ENCODE data around the gene CFAP97D2.

The CFAP97D2 gene

DNA sequence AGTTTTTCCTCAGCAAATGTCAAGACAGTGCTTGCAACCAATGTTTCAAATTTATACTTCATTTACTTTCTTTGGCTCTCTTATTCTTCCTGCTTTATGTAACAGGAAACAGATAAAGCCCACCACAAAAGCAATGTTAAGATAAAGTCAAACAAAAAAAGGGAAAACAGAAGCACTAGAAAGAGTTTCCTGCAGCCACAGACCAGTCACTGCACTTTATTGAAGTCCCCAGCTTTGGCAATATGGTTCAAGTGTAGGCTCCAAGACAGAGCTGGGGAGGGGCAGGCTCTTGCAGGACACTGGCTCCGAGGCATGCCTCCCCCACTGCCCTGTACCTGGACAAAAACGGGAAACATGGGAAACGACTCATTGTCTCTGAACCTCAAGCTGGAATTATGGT lies 40.3 kb downstream of the CFAP97D2 start:
- Mint-ChIP-seq H3K27me3 (no peaks in the 10 kb centered on the region), H3K9me3 (no peaks in the 10 kb centered on the region), H3K4me1 (peaks cover 8% of the 10 kb centered on the region), H3K4me3 (no peak overlapping the region), H3K27ac (no peak overlapping the region), H3K36me3 (no peaks in the 10 kb centered on the region)
- DNase-seq (ENCODE audit: low spot score in 2 of 2): no peak
- ATAC-seq (ENCODE audit: low read depth): no peak

DNA sequence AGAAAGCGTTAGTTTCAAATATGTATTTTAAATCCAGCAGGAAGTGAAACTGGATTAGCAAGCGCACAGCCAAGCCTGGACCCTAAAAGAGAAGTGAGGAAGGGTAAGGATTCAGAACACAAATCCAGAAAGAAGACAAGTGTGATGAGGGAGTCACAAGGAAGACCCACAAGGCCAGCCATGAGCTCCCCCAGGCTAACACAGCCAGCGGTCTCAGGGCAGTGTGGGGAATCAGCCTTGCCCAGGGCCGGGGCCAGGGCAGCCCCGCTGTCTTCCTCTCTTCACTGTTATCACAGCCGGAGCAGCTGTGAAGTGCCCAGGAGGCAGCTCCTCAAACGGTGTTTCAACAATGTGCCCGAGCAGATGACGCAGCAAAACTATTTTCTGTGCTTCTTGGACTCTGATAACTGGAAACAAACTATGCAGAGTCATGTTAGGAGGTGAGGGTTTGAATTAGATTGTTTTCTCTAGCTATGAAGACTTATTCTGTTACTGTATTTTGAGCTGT lies 43.5 kb downstream of the CFAP97D2 start:
- DNase-seq (ENCODE audit: low spot score in 2 of 2) (no peak), ATAC-seq (ENCODE audit: low read depth) (peak; percentile 55)
- Mint-ChIP-seq H3K27me3 (peaks cover 2% of the 10 kb centered on the region), H3K27ac (peak overlapping the region; percentile 31), H3K4me3 (peak overlapping the region; percentile 9), H3K4me1 (peaks cover 14% of the 10 kb centered on the region), H3K9me3 (no peaks in the 10 kb centered on the region), H3K36me3 (no peaks in the 10 kb centered on the region)

DNA sequence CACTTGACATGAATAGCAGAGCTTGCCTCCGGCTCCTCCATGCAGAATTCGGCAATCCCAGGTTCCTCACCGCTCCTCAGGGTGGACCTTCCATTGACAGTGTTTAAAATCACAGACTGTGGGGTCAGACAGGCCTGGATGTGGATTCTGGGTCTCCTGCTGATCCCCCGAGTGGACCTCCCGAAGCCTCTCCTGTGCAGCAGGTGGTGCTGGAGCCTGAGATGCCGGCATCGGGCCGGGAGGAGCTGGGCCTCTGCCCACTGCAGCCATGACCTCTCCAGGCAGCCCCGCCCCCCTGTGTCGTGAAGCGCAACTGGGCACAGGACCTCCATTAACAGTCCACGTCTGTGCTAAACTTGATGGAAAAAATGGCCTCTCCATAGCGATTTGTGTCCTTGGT lies 45.1 kb downstream of the CFAP97D2 start:
- peaks cover 6% of the 10 kb centered on the region for H3K27me3 Mint-ChIP-seq
- H3K27ac Mint-ChIP-seq: no peak overlapping the region
- H3K9me3 Mint-ChIP-seq: no peaks in the 10 kb centered on the region
- no peak for ATAC-seq (ENCODE audit: low read depth)
- H3K36me3 Mint-ChIP-seq: no peaks in the 10 kb centered on the region
- no peak overlapping the region for H3K4me3 Mint-ChIP-seq
- DNase-seq (ENCODE audit: low spot score in 2 of 2): no peak
- peaks cover 14% of the 10 kb centered on the region for H3K4me1 Mint-ChIP-seq

DNA sequence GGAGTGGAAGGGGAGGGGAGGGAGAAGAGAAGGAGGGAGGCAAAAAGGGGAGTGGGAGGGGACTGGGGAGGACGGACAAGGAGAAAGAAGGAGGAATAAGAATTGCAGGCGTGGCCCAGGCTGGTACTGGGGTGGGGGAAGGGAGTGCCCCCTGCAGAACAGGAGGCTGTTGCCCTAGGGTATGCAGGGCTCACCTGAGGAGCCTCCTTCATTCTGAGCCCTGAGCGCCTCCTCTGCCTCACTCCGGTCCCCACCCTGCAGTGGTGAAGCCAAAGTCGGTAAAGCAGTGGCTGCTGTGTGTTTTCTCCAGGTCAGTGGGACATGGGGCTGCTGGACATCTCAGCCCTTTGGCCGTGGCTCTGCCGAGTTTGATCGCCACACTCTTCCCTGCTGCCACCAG lies 46.6 kb downstream of the CFAP97D2 start:
- no peak for ATAC-seq (ENCODE audit: low read depth)
- no peaks in the 10 kb centered on the region for H3K9me3 Mint-ChIP-seq

DNA sequence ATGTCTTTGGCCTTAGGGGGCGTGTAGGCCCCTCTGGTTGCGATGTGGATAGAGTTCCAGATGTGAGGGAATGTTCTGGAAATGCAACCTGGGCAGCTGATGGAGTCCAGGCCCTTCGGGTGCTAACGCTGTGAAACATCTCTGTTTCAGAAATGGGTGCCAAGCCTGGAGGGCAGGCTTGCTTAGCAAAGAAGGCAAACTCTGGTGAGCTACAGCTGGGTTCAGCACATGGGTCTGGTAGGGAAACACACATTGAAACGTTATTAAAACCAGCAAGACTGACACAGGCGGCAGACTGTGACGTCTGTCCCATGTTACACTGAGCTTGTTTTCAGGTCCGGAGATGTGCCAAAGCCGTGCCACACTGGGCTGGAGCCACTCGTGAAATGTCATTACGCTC lies 47.0 kb downstream of the CFAP97D2 start:
- no peaks in the 10 kb centered on the region for H3K36me3 Mint-ChIP-seq
- peaks cover 11% of the 10 kb centered on the region for H3K27me3 Mint-ChIP-seq
- no peak for DNase-seq (ENCODE audit: low spot score in 2 of 2)
- no peak overlapping the region for H3K27ac Mint-ChIP-seq
- H3K9me3 Mint-ChIP-seq: no peaks in the 10 kb centered on the region
- H3K4me1 Mint-ChIP-seq: peaks cover 14% of the 10 kb centered on the region
- no peak for ATAC-seq (ENCODE audit: low read depth)
- H3K4me3 Mint-ChIP-seq: no peak overlapping the region

More for the DNA sequence above, 46.6 kb downstream of the CFAP97D2 start:
- Mint-ChIP-seq H3K27ac (no peak overlapping the region), H3K4me3 (no peak overlapping the region), H3K27me3 (peaks cover 9% of the 10 kb centered on the region), H3K4me1 (peaks cover 14% of the 10 kb centered on the region), H3K36me3 (no peaks in the 10 kb centered on the region)
- DNase-seq (ENCODE audit: low spot score in 2 of 2): no peak

DNA sequence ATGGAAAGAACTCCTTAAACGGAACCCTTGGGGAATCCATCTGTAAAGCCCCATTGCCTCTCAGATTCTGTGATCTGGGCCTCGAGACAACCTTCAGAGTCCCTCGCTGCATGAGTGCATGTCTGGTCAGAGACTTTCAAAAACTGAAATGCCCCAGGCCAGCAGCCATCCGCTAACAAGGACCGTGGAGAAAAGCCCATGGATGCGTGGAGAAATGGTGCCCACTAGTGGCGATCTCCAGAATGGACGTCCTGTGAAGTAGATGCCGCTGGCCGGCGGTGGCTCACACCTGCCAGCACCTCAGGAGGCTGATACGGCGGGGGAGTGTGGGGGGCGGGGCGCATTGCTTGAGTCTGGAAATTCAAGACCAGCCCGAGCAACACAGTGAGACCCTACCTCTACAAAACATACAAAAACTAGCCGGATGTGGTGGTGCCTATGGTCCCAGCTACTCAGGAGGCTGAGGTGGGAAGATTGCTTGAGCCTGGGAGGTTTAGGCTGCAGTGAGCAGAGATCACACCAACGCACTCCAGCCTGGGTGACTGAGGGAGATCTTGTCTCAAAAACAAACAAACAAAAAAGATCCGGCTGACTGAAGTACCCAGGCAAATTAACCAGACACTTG lies 47.8 kb downstream of the CFAP97D2 start:
- no peak overlapping the region for H3K27ac Mint-ChIP-seq
- no peak overlapping the region for H3K4me3 Mint-ChIP-seq
- peaks cover 14% of the 10 kb centered on the region for H3K4me1 Mint-ChIP-seq
- peak; percentile 88 for ATAC-seq (ENCODE audit: low read depth)
- DNase-seq (ENCODE audit: low spot score in 2 of 2): peak; percentile 78 to 85
- H3K9me3 Mint-ChIP-seq: no peaks in the 10 kb centered on the region
- H3K27me3 Mint-ChIP-seq: peaks cover 11% of the 10 kb centered on the region
- no peaks in the 10 kb centered on the region for H3K36me3 Mint-ChIP-seq

DNA sequence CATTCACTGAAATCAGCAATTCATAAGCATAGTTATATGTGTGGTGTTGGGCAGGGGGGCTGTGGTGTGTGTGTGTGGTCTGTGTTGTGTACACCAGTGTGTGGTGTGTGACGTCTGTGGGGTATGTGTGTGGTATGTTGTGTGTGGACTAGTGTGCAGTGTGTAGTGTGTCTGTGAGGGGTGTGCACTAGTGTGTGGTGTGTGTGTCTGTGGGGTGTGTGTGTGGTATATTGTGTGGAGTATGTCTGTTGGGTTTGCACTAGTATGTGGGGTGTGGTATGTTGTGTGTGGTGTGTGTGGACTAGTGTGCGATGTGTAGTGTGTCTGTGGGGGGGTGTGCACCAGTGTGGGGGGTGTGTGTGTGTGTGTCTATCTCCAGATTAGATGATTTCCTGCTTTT lies 48.5 kb downstream of the CFAP97D2 start:
- Mint-ChIP-seq H3K4me1 (peaks cover 8% of the 10 kb centered on the region), H3K27ac (no peak overlapping the region), H3K4me3 (no peak overlapping the region), H3K27me3 (peaks cover 11% of the 10 kb centered on the region), H3K9me3 (no peaks in the 10 kb centered on the region), H3K36me3 (no peaks in the 10 kb centered on the region)
- ATAC-seq (ENCODE audit: low read depth): no peak
- no peak for DNase-seq (ENCODE audit: low spot score in 2 of 2)

DNA sequence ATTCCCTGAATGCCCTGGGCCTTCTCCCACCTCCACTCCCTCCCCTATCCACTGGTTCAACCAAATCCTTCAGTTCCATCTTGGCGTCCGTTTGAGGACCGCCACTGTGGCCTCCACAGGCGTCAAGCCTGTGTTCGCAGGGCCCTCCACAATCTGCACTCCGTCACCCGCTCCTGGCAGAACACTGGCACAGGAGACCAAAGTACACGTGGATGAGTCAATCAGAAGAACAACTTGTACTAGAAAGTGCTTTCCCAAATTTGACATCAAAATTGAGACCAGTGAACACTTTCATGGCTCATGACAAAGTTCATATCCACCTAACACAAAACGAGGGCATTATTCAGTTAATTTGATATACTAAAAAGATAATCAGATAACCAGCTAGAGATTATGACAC lies 49.1 kb downstream of the CFAP97D2 start:
- DNase-seq (ENCODE audit: low spot score in 2 of 2) (no peak), ATAC-seq (ENCODE audit: low read depth) (no peak)
- Mint-ChIP-seq H3K36me3 (no peaks in the 10 kb centered on the region), H3K27me3 (peaks cover 11% of the 10 kb centered on the region), H3K4me3 (no peak overlapping the region), H3K4me1 (peaks cover 6% of the 10 kb centered on the region), H3K27ac (no peak overlapping the region), H3K9me3 (no peaks in the 10 kb centered on the region)

DNA sequence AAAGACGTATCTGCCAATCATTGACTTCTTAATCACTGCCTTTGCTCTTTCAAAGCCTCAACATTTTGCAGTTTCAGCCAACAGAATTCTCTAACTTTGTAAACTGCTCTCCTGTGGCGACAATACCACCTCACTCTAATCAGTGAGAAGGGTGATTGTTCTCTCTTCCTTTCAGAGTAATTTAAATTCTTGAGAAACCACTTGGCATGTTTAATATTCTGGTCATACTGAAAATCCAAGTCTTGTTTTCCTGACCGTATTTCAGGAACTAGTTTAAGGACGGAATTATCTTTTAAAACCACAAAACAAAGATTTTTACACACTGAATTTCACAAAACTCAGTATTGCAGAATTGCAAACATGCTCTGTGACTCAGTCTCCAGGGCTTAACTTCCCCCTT lies 50.4 kb downstream of the CFAP97D2 start:
- Mint-ChIP-seq H3K4me1 (peaks cover 6% of the 10 kb centered on the region), H3K36me3 (no peaks in the 10 kb centered on the region), H3K27me3 (peaks cover 11% of the 10 kb centered on the region), H3K9me3 (no peaks in the 10 kb centered on the region), H3K4me3 (no peak overlapping the region), H3K27ac (no peak overlapping the region)
- DNase-seq (ENCODE audit: low spot score in 2 of 2): no peak
- no peak for ATAC-seq (ENCODE audit: low read depth)

DNA sequence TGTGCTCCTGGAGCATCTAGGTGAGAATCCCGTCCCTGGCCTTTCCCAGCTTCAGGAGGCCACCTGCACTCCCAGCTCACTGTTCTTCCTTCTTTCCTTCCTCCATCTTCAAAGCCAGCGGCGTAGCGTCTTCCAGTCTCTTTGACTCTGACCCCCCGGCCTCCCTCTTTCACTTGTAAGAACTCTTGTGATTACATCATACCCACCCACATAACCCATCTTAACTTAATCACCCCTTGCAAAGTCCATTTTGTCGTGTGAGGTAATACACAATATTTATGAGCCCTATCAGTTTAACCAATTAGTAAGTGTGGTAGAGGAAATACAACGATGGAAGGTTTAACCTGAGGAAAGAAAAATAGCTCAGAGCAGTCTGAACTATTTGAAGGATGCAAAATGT lies 51.1 kb downstream of the CFAP97D2 start:
- Mint-ChIP-seq H3K36me3 (no peaks in the 10 kb centered on the region), H3K27ac (no peak overlapping the region), H3K9me3 (no peaks in the 10 kb centered on the region), H3K4me3 (no peak overlapping the region), H3K27me3 (peaks cover 11% of the 10 kb centered on the region), H3K4me1 (peaks cover 4% of the 10 kb centered on the region)
- DNase-seq (ENCODE audit: low spot score in 2 of 2): no peak
- ATAC-seq (ENCODE audit: low read depth): no peak

DNA sequence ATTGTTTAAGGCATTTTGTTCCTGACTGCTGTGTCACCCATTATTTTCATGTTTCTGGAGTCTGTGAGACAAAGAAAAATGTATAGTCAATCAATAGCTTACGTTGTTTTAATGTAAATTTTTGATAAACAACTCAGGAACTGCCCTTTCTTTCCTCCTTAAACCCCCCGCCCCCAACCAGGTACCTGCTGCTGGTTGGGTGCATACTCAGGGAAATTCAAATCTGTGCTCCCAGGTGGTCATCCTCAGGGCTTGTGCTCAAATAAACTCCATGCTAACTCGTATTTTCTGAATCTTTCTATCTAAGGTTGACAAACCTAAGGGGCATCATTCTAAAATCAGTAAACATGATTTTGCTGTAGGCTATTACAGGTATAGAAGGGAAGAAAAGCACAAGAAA lies 51.5 kb downstream of the CFAP97D2 start:
- no peaks in the 10 kb centered on the region for H3K36me3 Mint-ChIP-seq
- peaks cover 11% of the 10 kb centered on the region for H3K27me3 Mint-ChIP-seq
- no peaks in the 10 kb centered on the region for H3K9me3 Mint-ChIP-seq
- no peak for ATAC-seq (ENCODE audit: low read depth)
- H3K4me1 Mint-ChIP-seq: peaks cover 7% of the 10 kb centered on the region
- H3K27ac Mint-ChIP-seq: no peak overlapping the region
- H3K4me3 Mint-ChIP-seq: no peak overlapping the region
- DNase-seq (ENCODE audit: low spot score in 2 of 2): no peak

DNA sequence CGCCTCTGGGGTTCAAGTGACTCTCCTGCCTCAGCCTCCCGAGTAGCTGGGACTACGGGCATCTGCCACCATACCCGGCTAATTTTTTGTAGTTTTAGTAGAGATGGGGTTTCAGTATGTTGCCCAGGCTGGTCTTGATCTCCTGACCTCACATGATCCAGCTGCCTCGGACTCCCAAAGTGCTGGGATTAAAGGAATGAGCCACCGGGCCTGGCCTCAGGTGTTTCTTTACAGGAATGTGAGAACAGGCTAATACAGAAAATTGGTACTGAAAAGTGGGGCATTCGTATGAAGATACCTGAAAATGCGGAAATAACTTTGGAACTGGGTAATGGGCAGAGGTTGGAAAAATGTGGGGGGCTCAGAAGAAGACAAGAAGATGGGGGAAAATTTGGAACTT lies 52.8 kb downstream of the CFAP97D2 start:
- Mint-ChIP-seq H3K27me3 (peaks cover 11% of the 10 kb centered on the region), H3K36me3 (no peaks in the 10 kb centered on the region), H3K9me3 (no peaks in the 10 kb centered on the region), H3K27ac (no peak overlapping the region), H3K4me1 (peaks cover 8% of the 10 kb centered on the region), H3K4me3 (no peak overlapping the region)
- ATAC-seq (ENCODE audit: low read depth) (no peak), DNase-seq (ENCODE audit: low spot score in 2 of 2) (no peak)

DNA sequence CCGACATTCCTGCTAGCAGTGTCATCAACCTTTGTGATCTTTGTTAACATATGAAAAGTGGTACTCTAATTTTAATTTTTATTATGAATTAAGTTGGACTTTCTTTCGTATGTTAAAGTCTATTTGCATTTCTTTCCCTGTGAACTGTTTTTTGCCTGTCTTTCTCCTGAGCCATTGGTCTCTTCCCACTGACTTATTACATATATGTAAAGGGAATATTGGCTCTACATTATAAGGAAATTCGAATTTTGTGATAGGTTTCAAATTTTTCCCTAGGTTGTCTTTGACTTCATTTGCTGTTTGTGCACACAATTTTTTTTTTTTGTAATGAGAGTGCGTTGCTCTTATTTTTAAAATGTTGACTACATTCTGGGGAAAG lies 55.2 kb downstream of the CFAP97D2 start:
- H3K27ac Mint-ChIP-seq: peak overlapping the region; percentile 70
- H3K27me3 Mint-ChIP-seq: peaks cover 5% of the 10 kb centered on the region
- ATAC-seq (ENCODE audit: low read depth): no peak
- H3K36me3 Mint-ChIP-seq: peaks cover 11% of the 10 kb centered on the region
- H3K9me3 Mint-ChIP-seq: no peaks in the 10 kb centered on the region
- H3K4me3 Mint-ChIP-seq: peak overlapping the region; percentile 85
- no peak for DNase-seq (ENCODE audit: low spot score in 2 of 2)
- H3K4me1 Mint-ChIP-seq: peaks cover 13% of the 10 kb centered on the region

DNA sequence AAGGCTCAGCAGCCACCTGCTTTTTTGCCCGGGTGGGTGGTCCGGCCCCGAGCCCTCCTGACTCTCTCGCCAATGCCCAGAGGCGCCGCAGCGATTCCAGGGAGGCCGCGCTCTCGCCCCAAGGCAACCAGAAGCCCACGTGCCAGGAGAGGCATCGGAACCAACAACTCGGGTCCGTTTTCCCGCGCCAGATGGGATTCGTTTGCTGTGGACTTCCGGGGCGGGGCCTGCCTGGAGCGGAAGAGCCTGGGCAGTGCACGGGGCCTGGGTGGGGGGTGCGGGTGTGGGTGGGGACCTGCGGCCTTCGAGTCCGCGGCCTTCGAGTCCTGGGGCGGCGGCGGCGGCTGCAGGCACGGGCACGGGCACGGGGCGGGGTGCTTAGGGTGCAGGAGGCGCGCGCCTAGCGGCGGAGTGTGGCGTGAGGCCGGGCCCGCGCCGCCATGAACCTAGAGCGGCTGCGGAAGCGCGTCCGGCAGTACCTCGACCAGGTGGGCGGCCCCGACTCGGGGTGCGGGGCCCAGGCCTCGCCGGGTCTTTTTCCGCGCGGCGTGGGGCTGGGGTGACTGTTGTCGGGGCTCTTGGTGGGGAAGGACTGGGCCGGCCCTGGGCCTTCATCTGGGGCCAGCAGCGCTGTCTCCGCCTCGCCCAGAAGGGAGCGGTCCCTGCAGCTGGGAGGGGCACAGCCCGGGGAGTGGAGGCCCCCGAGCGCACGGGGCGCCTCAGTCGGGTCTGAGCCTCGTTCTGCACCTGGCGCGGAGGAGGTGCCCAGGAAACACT lies 55.8 kb downstream of the CFAP97D2 start, which contains the start of gene CDC16:
Gene CDC16, plus strand, starts transcription at position 253 of the 777 bp plus-strand sequence. Its CDS starts 188 bp downstream, at position 441.
- H3K36me3 Mint-ChIP-seq: peaks cover 13% of the 10 kb centered on the region
- peak; percentile 83 for ATAC-seq (ENCODE audit: low read depth)
- H3K4me3 Mint-ChIP-seq: peak within 1 kb of the TSS; percentile 85
- DNase-seq (ENCODE audit: low spot score in 2 of 2): peak; percentile 42 to 75
- H3K27ac Mint-ChIP-seq: peak within 1 kb of the TSS; percentile 70
- H3K4me1 Mint-ChIP-seq: peaks cover 16% of the 10 kb centered on the region
- peaks cover 5% of the 10 kb centered on the region for H3K27me3 Mint-ChIP-seq
- H3K9me3 Mint-ChIP-seq: no peaks in the 10 kb centered on the region
